NCI-H187 (cell line): ENCODE results near the gene FABP3.

Source experiments
- DNase-seq, 2 experiments: peaks; one replicate each; lab custom pipeline; 2025; lab: John Stamatoyannopoulos, UW

Gene FABP3

GRCh38 chr1:31372051-31372450 lies 825 bp downstream of the FABP3 start:
- no peak for DNase-seq

DNA sequence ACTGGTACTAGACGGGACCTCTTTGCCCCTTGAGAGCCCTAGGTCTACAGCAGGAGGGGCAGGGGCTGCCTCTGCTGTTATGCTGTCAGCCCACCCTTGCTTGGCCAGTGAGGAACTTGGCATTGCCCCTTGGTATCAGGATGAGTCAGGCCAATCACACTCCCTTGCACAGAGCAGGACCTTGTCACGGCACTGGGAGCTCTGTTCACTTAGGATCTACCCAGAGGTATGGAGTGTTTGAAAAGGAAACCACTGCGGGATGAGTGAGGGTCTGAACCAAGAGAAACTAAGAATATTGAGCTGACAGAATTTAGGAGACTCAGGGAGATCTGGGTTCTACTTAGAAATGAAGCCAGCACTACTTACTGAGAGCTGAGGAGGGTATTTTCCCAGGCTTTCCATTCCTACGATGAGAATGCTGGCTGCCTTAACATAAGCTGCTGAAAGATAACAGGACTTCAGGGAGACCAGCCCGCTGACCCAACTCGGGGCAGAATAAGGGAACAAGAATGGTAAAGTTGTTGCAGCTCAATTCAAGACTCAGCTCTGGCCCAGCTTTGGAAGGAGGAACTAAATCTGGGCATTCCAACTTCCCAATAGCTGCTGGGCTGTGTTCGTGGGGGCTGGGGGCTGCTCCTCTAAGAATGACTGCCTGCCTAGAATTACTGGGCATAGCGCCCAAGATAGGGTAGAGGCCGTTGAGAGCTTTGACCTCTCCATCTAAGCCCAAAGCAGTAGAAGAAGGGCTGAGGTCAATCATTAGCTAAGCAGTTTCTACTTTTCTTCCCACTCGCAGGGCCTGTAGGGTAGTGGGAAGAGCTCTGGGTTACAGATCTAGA lies 1.5 kb downstream of the FABP3 start:
- DNase-seq, result no peak

- DNase-seq, result no peak
Measured at GRCh38 chr1:31370565-31370964, 2.3 kb downstream of the FABP3 start.

GRCh38 chr1:31370021-31370420 lies 2.9 kb downstream of the FABP3 start:
- DNase-seq, result no peak

- DNase-seq, result no peak
Measured at GRCh38 chr1:31368611-31369107, 4.2 kb downstream of the FABP3 start.

DNA sequence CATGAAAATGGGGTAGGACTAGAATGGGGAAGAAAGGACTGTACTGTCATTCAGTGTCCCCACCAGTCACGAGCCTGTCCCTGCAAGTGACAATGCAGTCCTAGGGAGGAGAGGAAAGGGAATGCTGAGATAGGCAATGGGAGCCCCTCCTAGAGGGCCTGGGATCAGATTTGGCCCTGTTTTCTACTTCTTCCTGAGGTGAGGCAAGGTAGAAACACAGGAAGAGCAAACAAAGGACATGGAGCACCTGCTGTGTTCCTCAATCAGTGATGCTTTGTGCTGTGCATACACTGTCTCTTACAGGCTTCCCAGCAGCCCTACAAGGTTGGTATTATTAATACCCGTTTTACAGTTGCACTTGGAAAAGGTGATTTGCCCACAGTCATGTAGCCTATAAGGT lies 6.1 kb downstream of the FABP3 start:
- DNase-seq, result no peak

DNA sequence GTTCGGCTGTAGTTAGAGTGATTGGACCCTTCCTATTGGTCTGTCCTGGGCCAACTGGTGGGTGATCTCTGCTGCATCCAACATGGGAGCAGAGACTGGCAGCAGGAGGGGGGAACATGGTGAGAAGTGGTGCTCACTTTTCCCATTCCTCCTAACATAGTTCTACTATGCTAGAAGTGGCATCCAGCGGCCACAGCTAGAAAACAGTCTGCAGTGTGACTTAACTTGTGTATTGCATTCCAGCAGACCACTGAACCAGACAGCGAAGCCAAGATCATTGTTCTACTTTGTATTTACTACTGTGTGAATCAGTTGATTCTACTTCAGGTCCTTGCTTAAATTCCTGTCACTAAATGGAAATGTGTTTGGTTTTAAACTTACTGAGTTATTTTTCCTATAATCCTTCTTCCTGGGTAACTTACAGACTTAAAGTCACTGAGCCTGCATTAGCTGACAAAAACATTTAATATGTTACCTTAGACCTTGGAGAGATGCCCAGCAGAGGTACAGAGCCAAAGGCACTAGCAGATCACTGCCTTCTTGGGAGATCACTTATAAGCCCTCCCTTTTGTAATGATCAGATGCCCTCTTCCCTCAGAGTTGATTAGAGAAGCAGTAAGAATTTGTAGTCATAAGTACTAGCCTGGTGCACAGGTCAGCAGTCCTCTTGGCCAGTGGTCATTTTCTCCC lies 8.2 kb downstream of the FABP3 start:
- DNase-seq, result no peak

GRCh38 chr1:31362032-31362431 lies 10.8 kb downstream of the FABP3 start:
- DNase-seq, result no peak

- DNase-seq, result no peak
Measured at GRCh38 chr1:31361607-31362006, 11.3 kb downstream of the FABP3 start.

DNA sequence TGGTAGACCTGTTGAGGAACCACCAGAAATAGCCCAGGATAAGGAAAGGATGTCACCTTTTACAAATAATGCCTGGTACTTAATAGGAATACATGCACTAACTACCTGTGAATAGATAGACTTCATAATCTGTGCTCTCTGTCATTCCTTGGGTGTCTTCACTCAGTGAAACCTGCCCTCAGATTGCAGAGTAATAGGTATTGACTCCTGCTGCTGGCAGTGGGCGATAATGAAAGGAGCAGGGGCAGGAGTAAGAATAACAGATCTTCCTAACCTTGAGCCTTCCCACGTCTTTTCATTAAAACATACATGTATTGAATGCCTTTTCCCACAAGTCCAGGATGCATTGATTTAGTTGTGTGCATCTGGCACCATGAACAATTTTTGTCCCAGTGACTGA lies 16.4 kb downstream of the FABP3 start:
- DNase-seq, result no peak

- no peak for DNase-seq
Measured at GRCh38 chr1:31354283-31354682, 18.6 kb downstream of the FABP3 start.

- no peak for DNase-seq
Measured at GRCh38 chr1:31348449-31348848, 24.4 kb downstream of the FABP3 start.

DNA sequence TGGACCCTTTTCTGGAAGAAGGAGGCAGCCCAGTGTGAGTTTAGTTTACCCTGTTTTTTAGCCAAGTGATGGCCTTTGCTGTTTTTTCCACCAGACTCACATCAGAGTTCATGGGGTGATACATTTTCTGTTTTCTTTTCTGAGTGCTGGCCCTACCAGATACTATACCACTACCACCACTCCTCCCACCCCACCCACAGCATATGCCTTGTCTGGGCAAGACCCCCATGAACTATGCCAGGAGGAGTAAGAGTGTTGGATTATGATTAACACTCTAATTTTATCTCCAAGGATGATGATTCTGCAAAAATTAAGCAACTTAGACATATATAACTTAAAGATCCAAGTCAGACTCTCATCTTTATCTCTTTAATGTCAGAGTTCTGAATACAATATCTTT lies 26.1 kb downstream of the FABP3 start:
- no peak for DNase-seq

GRCh38 chr1:31345635-31346034 lies 27.2 kb downstream of the FABP3 start:
- DNase-seq, result no peak

DNA sequence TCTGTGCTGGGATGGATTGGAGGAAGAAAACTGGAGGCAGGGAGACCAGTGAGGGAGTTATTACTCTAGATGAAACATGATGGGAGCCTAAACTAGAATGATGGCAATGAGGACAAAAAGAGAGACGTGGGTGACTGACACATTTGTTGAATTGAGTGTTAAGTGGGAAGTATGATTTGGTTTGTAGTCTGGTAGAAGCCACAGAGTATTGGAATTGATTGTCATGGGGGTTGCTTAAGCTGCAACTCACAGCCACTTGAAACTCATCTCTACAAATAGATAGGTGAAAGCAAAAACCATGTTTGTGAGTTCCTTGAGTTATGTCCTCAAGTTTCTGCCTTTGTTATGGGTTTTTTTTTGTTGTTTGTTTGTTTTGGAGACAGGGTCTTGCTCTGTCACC lies 28.4 kb downstream of the FABP3 start:
- DNase-seq, result no peak

- DNase-seq, result no peak
Measured at GRCh38 chr1:31336687-31337467, 36.0 kb downstream of the FABP3 start.

GRCh38 chr1:31335007-31335406 lies 37.9 kb downstream of the FABP3 start:
- DNase-seq, result no peak

- no peak for DNase-seq
Measured at GRCh38 chr1:31327381-31327780, 45.5 kb downstream of the FABP3 start.

- DNase-seq, result no peak
Measured at GRCh38 chr1:31326461-31326860, 46.4 kb downstream of the FABP3 start.

DNA sequence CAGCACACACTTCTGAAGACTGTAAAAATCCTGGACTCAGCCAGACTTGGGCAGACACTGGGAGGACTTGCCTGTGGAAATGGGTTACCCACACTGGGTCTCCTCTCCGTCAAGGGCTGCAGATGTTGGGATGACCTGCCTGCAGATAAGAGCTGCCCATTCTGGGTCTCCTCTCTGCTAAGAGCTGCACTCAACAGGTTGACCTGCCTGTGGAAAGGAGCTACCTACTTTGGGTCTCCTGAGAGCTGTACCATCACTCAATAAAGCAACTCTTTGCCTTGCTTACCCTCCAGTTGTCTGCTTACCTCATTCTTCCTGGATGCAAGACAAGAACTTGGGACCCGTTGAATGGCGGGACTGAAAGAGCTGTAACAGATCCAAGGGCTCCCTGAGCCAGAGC lies 47.9 kb downstream of the FABP3 start:
- no peak for DNase-seq

DNA sequence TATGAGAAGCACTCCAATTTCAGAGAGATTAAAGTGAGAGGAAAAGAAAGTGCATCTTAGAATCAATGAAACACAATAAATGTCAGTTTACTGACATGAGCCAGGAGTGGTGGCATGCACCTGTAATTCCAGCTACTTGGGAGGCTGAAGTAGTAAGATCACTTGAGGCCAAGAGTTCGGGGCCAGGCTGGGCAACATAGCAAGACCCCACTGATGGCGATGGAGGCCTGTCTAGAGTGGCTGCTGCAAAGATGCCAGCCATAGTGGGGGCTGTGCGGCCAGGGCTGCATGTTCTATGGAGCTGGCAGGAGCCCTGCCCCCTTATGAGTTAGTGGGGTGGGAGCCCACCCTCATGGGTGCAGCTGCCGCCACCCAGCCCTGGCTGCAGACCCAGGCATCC lies 48.8 kb downstream of the FABP3 start:
- DNase-seq, result no peak

DNA sequence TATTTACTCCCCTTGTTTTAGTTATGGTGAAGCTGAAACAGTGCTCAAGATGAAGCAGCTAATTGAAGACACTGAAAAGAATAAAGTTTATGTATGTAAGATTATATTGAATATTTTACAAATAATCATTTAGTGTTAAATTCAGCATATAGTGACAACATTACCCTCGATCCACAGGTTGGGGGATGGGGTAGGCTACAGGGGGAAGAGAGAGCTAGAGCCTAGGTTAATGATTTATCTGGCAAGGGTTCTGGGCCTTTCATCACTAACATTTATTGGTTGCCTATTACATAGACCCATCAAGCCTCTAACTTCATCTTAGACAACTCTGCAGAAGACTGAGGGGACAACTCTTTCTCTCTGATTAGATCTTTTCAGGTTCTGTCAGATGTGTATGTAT lies 54.7 kb downstream of the FABP3 start:
- no peak for DNase-seq

DNA sequence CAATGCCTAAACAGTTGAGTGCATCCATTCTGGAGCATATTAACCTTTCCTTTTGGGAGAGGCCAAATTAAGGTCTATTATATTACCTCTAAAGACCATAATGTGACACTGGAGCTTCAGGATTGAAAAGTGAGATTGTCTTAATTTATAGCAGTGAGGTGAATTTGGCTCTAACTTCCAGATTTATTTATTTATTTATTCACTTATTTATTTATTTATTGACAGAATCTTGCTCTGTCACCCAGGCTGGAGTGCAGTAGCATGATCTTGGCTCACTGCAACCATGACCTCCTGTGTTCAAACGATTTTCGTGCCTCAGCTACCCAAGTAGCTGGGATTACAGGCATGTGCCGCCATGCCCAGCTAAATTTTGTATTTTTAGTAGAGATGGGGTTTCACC lies 57.0 kb downstream of the FABP3 start:
- DNase-seq, result no peak
